ENCODE measurements around the gene SECTM1. TPM values are rescaled to one million over a fixed set of nuclear protein-coding genes. Genes with fewer than 3 reads are reported as not detected.

Gene SECTM1
- total and polyA plus RNA-seq, 9 of the 15 experiments (the other 6 are each of a cell fraction or from before 2014, with no cell fraction given), result 0.11 to 0.46 (median 0.18) TPM; not detected in 6

GRCh38 chr17:82345151-82345976 is 11.8 kb upstream of the SECTM1 start (continued):
- TF ChIP-seq IRF2 (CRISPR knock-in tag; IDR thresholded peaks at IDR 0.05) (no peak), ZBTB34 (CRISPR knock-in tag; IDR thresholded peaks at IDR 0.05) (no peak), ZNF165 (CRISPR knock-in tag; IDR thresholded peaks at IDR 0.05; ENCODE audit: borderline replicate concordance) (no peak), RBBP5 (IDR thresholded peaks at IDR 0.05; ENCODE audit: borderline replicate concordance, insufficient read depth, low read length, poor library complexity, severe bottlenecking) (peak; percentile 68), PHTF2 (CRISPR knock-in tag; IDR thresholded peaks at IDR 0.05) (no peak), NUFIP1 (IDR thresholded peaks at IDR 0.05; ENCODE audit: partially characterized antibody) (peak; percentile 80), MAX (CRISPR knock-in tag; IDR thresholded peaks at IDR 0.05) (peak; percentile 96), RREB1 (CRISPR knock-in tag; IDR thresholded peaks at IDR 0.05) (no peak; the same call in 1 of the 2 replicates)
